GM18507 (cell line): ENCODE measurements around the gene IPO13.

Experiments
- DNase-seq: peaks from one replicate; pipeline ENCODE4 v3.0.0; 2011; ENCODE audit warnings: low read depth; ENCODE audit not compliant: insufficient read length; ENCODE audit errors: extremely low spot score
- FAIRE-seq: peaks from 2 replicates; lab custom pipeline; 2011; peaks lifted over from hg19 to GRCh38; lab: Jason Lieb, UNC

Gene IPO13

GRCh38 chr1:43930168-43930948, 16.4 kb upstream of the IPO13 start:
- FAIRE-seq (no peak), DNase-seq (peak; percentile 33)

- FAIRE-seq = no peak
- no peak for DNase-seq
Measured at GRCh38 chr1:43930949-43931275, 15.8 kb upstream of the IPO13 start.

- no peak for DNase-seq
- no peak for FAIRE-seq
Measured at GRCh38 chr1:43931711-43932660, 14.8 kb upstream of the IPO13 start.

- DNase-seq (no peak), FAIRE-seq (no peak)
Measured at GRCh38 chr1:43932786-43933385, 13.9 kb upstream of the IPO13 start.

- DNase-seq (no peak), FAIRE-seq (no peak)
Measured at GRCh38 chr1:43933386-43934100, 13.2 kb upstream of the IPO13 start, which contains the start of gene ARTN. Gene ARTN, plus strand, starts transcription at chr1:43933801. Its CDS starts 1,856 bp downstream, at chr1:43935657.

- DNase-seq (peak; percentile 71), FAIRE-seq (peak; percentile 64)
Measured at GRCh38 chr1:43934101-43934985, 12.4 kb upstream of the IPO13 start.

- no peak for DNase-seq
- no peak for FAIRE-seq
Measured at GRCh38 chr1:43934986-43935324, 11.8 kb upstream of the IPO13 start.

- DNase-seq (no peak), FAIRE-seq (no peak)
Measured at GRCh38 chr1:43935711-43936427, 10.9 kb upstream of the IPO13 start.

- FAIRE-seq = no peak
- no peak for DNase-seq
Measured at GRCh38 chr1:43936431-43937151, 10.2 kb upstream of the IPO13 start.

GRCh38 chr1:43937179-43937865, 9.4 kb upstream of the IPO13 start:
- FAIRE-seq = no peak

GRCh38 chr1:43938383-43938782, 8.4 kb upstream of the IPO13 start:
- no peak for DNase-seq
- no peak for FAIRE-seq

More at GRCh38 chr1:43937179-43937865, 9.4 kb upstream of the IPO13 start:
- no peak for DNase-seq

GRCh38 chr1:43938892-43939587, 7.7 kb upstream of the IPO13 start:
- DNase-seq = no peak

GRCh38 chr1:43942411-43942810, 4.3 kb upstream of the IPO13 start:
- no peak for FAIRE-seq
- DNase-seq = no peak

More at GRCh38 chr1:43938892-43939587, 7.7 kb upstream of the IPO13 start:
- no peak for FAIRE-seq

- FAIRE-seq = no peak
- DNase-seq = no peak
Measured at GRCh38 chr1:43944860-43945259, 1.9 kb upstream of the IPO13 start.

GRCh38 chr1:43945674-43946235, 995 bp upstream of the IPO13 start:
- DNase-seq = no peak
- FAIRE-seq = peak; percentile 18
